Uterus (tissue), 4 donors: Measurements from ENCODE around the gene GON4L. TPM values are rescaled to one million over a fixed set of nuclear protein-coding genes. Genes with fewer than 3 reads are reported as not detected.
"Not testable (repeated sequence)": the region's sequence is repeated elsewhere in the genome, so short reads cannot be mapped to it uniquely, and the experiment has no call there.

ENCODE experiments used
- DNase-seq, 2 donors: peaks; one replicate each; pipeline ENCODE4 v3.0.0-alpha.2; 2019 to 2020
- H3K27ac ChIP-seq, 2 donors: fragments of 200-600 bp; sonication (generic); 1 replicate in 1 of 2; 2 replicates in 1 of 2; pipeline ENCODE4 v1.5.1; 2016 to 2018
- H3K27me3 ChIP-seq, 2 donors: fragments of 200-600 bp; sonication (generic); one replicate each; pipeline ENCODE4 v1.5.1; 2018 to 2019; ENCODE audit warnings: control low read depth in 1 of 2
- H3K36me3 ChIP-seq, 2 donors: fragments of 200-600 bp; sonication (generic); one replicate each; pipeline ENCODE4 v1.5.1; 2019; ENCODE audit warnings: control low read depth in 1 of 2
- H3K4me1 ChIP-seq, 2 donors: fragments of 200-600 bp; sonication (generic); one replicate each; pipeline ENCODE4 v1.5.1; 2018 to 2019; ENCODE audit warnings: control low read depth in 1 of 2
- H3K4me3 ChIP-seq, 2 donors: fragments of 200-600 bp; sonication (generic); 1 replicate in 1 of 2; 2 replicates in 1 of 2; pipeline ENCODE4 v1.5.1; 2018 to 2019; ENCODE audit warnings: mild to moderate bottlenecking in 1 of 2
- H3K9me3 ChIP-seq, 2 donors: fragments of 200-600 bp; sonication (generic); one replicate each; pipeline ENCODE4 v1.5.1; 2019; ENCODE audit warnings: control low read depth in 1 of 2
- POLR2A ChIP-seq, 2 donors: fragments of 450-650 bp; IDR thresholded peaks; one replicate each; pipeline ENCODE4 v1.6.1; 2016; ENCODE audit warnings: antibody characterized with exemption in 2 of 2, mild to moderate bottlenecking in 1 of 2, moderate library complexity in 1 of 2
- intact Hi-C: fragments of 100-400 bp; cut with DNase I; formaldehyde crosslinking; loops from one replicate; pipeline ENCODE4 v1.15.1; 2023; ENCODE audit warnings: low total_unique reads
- total RNA-seq, 4 donors: library from RNA; depleted of rRNA in 3 of 4; stranded (reverse); fragments of >200 nt in 3 of 4; gene quantifications; one replicate each; pipeline versions ENCODE4 v1.1.0 to v1.2.4, GENCODE V29; 2014 to 2023
- TF ChIP-seq, protein P1 (sequence below), 4 experiments: fragments of 200-600 bp in 2 of 4; fragments of 450-650 bp in 2 of 4; sonication (generic) in 2 of 4; IDR thresholded peaks; one replicate each; pipeline ENCODE4 v1.5.1; 2016 to 2019; ENCODE audit warnings: antibody characterized with exemption in 4 of 4, mild to moderate bottlenecking in 2 of 4, moderate library complexity in 1 of 4
- donor health status: DM: yes; HTN: yes; CAD: no.

The GON4L gene
- total RNA-seq, 4 donors from 2014 or later: 49.7 to 93.8 (median 51.9) TPM

DNA sequence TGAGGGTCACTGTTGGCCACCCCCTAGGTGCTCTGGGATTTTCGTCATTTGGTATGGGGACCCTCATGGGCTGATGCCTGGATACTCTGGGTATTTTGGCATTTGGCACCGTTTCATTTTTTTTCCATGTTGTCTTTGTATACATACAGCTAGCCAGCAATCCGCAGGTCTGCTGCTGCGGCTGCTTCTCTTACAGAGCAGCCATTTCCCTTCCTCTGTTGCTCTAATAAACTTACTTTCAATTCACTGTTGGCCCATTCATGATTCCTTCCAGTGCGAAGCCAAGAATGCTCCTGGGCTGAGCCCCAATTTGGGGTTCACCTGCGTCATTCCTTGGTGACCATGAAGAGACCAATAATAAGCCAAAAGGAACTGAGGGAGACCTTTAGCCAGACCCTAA lies 21.5 kb downstream of the GON4L start:
- no peaks in the 10 kb centered on the region for H3K9me3 ChIP-seq
- intact Hi-C loops: no loop called here
- no peaks in the 10 kb centered on the region for H3K36me3 ChIP-seq
- H3K4me3 ChIP-seq: no peak overlapping the region
- TF ChIP-seq, protein P1, sequence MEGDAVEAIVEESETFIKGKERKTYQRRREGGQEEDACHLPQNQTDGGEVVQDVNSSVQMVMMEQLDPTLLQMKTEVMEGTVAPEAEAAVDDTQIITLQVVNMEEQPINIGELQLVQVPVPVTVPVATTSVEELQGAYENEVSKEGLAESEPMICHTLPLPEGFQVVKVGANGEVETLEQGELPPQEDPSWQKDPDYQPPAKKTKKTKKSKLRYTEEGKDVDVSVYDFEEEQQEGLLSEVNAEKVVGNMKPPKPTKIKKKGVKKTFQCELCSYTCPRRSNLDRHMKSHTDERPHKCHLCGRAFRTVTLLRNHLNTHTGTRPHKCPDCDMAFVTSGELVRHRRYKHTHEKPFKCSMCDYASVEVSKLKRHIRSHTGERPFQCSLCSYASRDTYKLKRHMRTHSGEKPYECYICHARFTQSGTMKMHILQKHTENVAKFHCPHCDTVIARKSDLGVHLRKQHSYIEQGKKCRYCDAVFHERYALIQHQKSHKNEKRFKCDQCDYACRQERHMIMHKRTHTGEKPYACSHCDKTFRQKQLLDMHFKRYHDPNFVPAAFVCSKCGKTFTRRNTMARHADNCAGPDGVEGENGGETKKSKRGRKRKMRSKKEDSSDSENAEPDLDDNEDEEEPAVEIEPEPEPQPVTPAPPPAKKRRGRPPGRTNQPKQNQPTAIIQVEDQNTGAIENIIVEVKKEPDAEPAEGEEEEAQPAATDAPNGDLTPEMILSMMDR (IDR thresholded peaks at IDR 0.05): no peak
- no peak for TF ChIP-seq POLR2A (IDR thresholded peaks at IDR 0.05)
- no peak for DNase-seq
- no peaks in the 10 kb centered on the region for H3K27me3 ChIP-seq
- no peaks in the 10 kb centered on the region for H3K4me1 ChIP-seq
- H3K27ac ChIP-seq: no peak overlapping the region

DNA sequence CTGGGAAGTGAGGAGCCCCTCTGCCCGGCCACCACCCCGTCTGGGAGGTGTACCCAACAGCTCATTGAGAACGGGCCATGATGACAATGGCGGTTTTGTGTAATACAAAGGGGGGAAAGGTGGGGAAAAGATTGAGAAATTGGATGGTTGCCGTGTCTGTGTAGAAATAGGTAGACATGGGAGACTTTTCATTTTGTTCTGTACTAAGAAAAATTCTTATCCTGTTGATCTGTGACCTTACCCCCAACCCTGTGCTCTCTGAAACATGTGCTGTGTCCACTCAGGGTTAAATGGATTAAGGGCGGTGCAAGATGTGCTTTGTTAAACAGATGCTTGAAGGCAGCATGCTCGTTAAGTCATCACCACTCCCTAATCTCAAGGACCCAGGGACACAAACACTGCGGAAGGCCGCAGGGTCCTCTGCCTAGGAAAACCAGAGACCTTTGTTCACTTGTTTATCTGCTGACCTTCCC lies 22.1 kb downstream of the GON4L start:
- H3K4me1 ChIP-seq, DNase-seq, H3K27ac ChIP-seq, intact Hi-C loops, H3K9me3 ChIP-seq, H3K27me3 ChIP-seq, H3K36me3 ChIP-seq, H3K4me3 ChIP-seq: not testable (repeated sequence)

DNA sequence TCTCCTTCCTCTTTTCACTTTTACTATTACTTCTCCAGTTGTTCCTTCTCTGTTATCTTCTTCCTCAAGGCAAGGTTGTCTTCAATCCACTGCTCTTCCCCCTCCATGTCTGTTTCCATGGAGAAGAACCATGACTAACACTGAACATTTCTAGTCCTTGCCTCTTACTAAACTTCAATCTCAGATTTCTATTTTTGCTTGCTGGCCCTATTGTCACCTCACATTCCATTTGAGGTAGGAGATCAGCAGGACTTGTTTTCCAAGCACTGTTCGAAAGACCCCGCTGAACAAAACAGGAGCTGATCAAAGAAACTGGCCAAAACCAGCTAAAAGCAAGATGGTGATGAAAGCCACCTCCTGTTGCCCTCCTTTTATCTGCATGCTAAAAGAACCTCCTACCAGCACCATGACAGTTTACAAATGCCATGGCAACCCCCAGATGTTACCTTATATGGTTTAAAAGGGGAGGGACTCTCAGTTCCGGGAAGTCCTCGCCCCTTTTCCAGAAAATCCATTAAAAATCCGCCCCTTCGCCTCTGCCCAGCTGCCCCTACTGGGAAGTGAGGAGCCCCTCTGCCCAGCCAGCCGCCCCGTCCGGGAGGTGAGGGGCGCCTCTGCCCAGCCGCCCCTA lies 22.6 kb downstream of the GON4L start:
- TF ChIP-seq, protein P1 (IDR thresholded peaks at IDR 0.05): no peak
- no peak for TF ChIP-seq POLR2A (IDR thresholded peaks at IDR 0.05)
- no peak overlapping the region for H3K27ac ChIP-seq

DNA sequence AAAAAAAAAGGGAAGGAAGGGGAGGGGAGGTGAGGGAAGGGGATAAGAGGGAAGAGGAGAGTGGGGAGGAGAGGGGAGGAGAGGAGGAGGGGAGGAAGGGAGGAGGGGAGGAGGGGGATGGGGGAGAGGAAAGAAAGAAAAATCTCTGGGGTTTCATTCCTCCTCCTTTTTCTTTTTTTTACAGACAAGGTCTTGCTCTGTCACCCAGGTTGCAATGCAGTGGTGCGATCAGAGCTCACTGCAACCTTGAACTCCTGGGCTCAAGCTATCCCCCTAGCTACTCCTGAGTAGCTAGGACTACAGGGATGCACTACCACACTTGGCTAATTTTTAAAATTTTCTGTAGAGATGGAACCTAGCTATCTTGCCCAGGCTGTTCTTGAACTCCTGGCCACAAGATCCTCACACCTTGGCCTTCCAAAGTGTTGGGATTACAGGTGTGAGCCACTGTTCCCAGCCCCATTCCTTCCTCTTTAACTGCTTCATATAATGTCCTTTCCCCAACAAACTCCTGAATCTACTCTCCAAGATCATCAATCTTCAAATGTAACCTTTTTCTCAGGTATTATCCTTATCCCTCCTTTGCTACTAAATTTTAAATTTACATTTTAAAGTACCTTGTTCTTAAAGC lies 23.2 kb downstream of the GON4L start:
- Histone ChIP-seq H3K4me3 (no peak overlapping the region), H3K4me1 (no peaks in the 10 kb centered on the region), H3K27ac (no peak overlapping the region), H3K9me3 (no peaks in the 10 kb centered on the region), H3K27me3 (no peaks in the 10 kb centered on the region), H3K36me3 (no peaks in the 10 kb centered on the region)
- TF ChIP-seq, protein P1 (IDR thresholded peaks at IDR 0.05): no peak
- no peak for TF ChIP-seq POLR2A (IDR thresholded peaks at IDR 0.05)
- intact Hi-C loops: no loop called here
- DNase-seq: no peak

More for the DNA sequence above, 22.6 kb downstream of the GON4L start:
- DNase-seq: no peak
- Histone ChIP-seq H3K4me1 (no peaks in the 10 kb centered on the region), H3K27me3 (no peaks in the 10 kb centered on the region), H3K9me3 (no peaks in the 10 kb centered on the region), H3K4me3 (no peak overlapping the region), H3K36me3 (no peaks in the 10 kb centered on the region)
- intact Hi-C loops: no loop called here

DNA sequence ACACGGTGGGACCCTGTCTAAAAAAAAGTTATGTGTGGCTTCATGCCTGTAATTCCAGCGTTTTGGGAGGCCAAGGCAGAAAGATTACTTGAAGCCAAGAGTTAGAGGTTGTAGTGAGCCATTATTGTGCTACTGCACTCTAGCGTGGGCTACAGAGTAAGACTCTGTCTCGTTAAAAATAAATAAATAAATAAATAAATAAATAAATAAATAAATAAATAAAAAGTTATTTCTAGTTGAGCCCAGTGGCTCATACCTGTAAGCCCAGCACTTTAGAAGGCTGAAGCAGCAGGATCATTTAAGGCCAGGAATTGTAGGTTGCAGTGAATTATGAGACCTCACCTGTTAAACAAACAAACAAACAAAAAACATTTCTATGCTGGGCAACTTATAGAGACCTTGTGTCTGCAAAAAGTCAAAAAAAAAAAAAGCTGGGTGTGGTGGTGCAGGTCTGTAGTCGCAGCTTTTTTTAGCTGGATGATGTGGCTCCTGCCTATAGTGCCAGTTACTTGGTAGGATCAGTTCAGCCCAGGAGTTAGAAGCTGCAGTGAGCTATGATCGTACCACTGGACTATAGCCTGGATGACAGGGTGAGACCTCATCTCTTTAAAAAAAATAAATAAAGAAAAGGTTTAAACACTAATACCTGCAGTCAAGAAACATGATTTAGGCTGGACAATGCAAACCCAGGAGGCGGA lies 25.6 kb downstream of the GON4L start:
- TF ChIP-seq, protein P1 (IDR thresholded peaks at IDR 0.05): no peak
- no peak for TF ChIP-seq POLR2A (IDR thresholded peaks at IDR 0.05)
- Histone ChIP-seq H3K36me3 (no peaks in the 10 kb centered on the region), H3K4me1 (no peaks in the 10 kb centered on the region), H3K27ac (no peak overlapping the region), H3K4me3 (no peak overlapping the region), H3K9me3 (no peaks in the 10 kb centered on the region), H3K27me3 (no peaks in the 10 kb centered on the region)
- DNase-seq: no peak
- intact Hi-C loops: no loop called here
